A673 (cell line): ENCODE results near the gene NFIB. TPM values are rescaled to one million over a fixed set of nuclear protein-coding genes. Genes with fewer than 3 reads are reported as not detected.

Experiments used
- BruUV-seq: library from RNA; stranded (reverse); fragments of 400-500 nt; replicated peaks from 2 replicates; lab custom pipeline; 2021; lab: Mats Ljungman, UMichigan
- CTCF ChIA-PET: fragments of 300-600 bp; sonication (Branson Sonifier 250); formaldehyde crosslinking; loops from one replicate; lab custom pipeline; 2022; ENCODE audit warnings: antibody characterized with exemption; lab: Charles Lee
- POLR2A ChIA-PET: fragments of 300-600 bp; sonication (Branson Sonifier 250); formaldehyde crosslinking; loops from one replicate; lab custom pipeline; 2022; ENCODE audit warnings: antibody characterized with exemption; ENCODE audit not compliant: low non-redundant PET; lab: Charles Lee
- DNase-seq: peaks from one replicate; pipeline ENCODE4 v3.0.0-alpha.2; 2015; ENCODE audit warnings: low spot score
- H3K27ac ChIP-seq: fragments of 200-600 bp; sonication (generic); 2 replicates; pipeline ENCODE4 v1.5.1; 2016; ENCODE audit warnings: mixed run types, low read depth, mild to moderate bottlenecking, mixed read lengths, antibody characterized with exemption, low read length; ENCODE audit not compliant: poor library complexity, severe bottlenecking
- H3K27me3 ChIP-seq: fragments of 200-600 bp; sonication (generic); replicated peaks from 2 replicates; pipeline ENCODE4 v1.6.1; 2017; ENCODE audit warnings: mixed run types, low read depth, mild to moderate bottlenecking, mixed read lengths, antibody characterized with exemption, low read length; ENCODE audit not compliant: insufficient read depth, poor library complexity
- H3K36me3 ChIP-seq: fragments of 200-600 bp; sonication (generic); 2 replicates; pipeline ENCODE4 v1.6.1; 2016; ENCODE audit warnings: mixed run types, mild to moderate bottlenecking, mixed read lengths, antibody characterized with exemption, low read length; ENCODE audit not compliant: insufficient read depth, poor library complexity, severe bottlenecking
- H3K4me1 ChIP-seq: fragments of 200-600 bp; sonication (generic); 2 replicates; pipeline ENCODE4 v1.6.1; 2017; ENCODE audit warnings: mixed run types, mild to moderate bottlenecking, mixed read lengths, antibody characterized with exemption, low read length; ENCODE audit not compliant: insufficient read depth, poor library complexity, severe bottlenecking
- H3K4me3 ChIP-seq: fragments of 200-600 bp; sonication (generic); 2 replicates; pipeline ENCODE4 v1.5.1; 2016; ENCODE audit warnings: low read depth, mixed run types, mild to moderate bottlenecking, mixed read lengths, low read length; ENCODE audit not compliant: poor library complexity, severe bottlenecking
- H3K9me3 ChIP-seq: fragments of 200-600 bp; sonication (generic); 2 replicates; pipeline ENCODE4 v1.6.1; 2016; ENCODE audit warnings: mixed run types, low read depth, mild to moderate bottlenecking, mixed read lengths, antibody characterized with exemption, low read length; ENCODE audit not compliant: poor library complexity, severe bottlenecking
- CTCF ChIP-seq: fragments of 300-800, 200-600 bp; sonication (generic); conservative IDR thresholded peaks from 2 replicates; pipeline ENCODE4 v1.5.1; 2017; ENCODE audit warnings: low read depth, mild to moderate bottlenecking, antibody characterized with exemption, low read length, moderate library complexity, mixed read lengths
- EZH2 ChIP-seq: fragments of 200-600 bp; sonication (generic); IDR thresholded peaks from 2 replicates; pipeline ENCODE4 v1.6.1; 2017; ENCODE audit warnings: borderline replicate concordance, low read depth, mild to moderate bottlenecking, mixed read lengths, antibody characterized with exemption, low read length; ENCODE audit not compliant: poor library complexity, severe bottlenecking
- intact Hi-C: fragments of 100-400 bp; cut with micrococcal nuclease; formaldehyde crosslinking; loops from one replicate; pipeline ENCODE4 v1.10.0; 2022; ENCODE audit not compliant: unreplicated experiment
- total RNA-seq: library from RNA; stranded (reverse); gene quantifications from 2 replicates; pipeline ENCODE4 v1.2.3, GENCODE V29; 2021

NFIB gene
- total RNA-seq, 1 experiment from 2014 or later: 41.2 TPM

- BruUV-seq: no TSS peak
Measured at GRCh38 chr9:14097666-14098415, 216.1 kb downstream of the NFIB start.

DNA sequence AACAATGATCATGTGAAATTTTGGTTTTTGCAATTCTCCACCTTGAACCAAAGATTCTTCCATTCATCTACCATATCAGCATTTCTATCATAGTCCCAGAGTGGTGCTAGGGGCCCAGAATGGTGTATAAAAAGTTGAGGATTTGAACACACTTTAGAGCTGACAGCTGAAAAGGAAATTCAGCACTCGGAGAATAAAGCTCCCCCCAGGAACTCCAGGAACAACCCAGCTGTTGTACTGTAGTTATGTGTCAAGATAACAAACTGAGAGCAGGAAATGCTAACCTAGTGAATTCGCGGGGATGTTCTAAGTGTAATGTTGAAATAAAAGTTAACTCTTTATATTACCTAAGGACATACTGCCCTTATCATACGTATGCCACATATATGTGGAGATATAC is 216.7 kb downstream of the NFIB start:
- no peaks in the 10 kb centered on the region for H3K9me3 ChIP-seq
- peak; percentile 87 for DNase-seq
- TF ChIP-seq EZH2: no peak
- no peak for TF ChIP-seq CTCF
- H3K27ac ChIP-seq: peak overlapping the region; percentile 95
- peak overlapping the region; percentile 19 for H3K4me3 ChIP-seq
- intact Hi-C loops: loop anchor here (2.0 to 10.0 kb wide), 3 partner anchors 66 to 338 kb away; no protein-coding TSS in a partner anchor
- no peaks in the 10 kb centered on the region for H3K27me3 ChIP-seq
- ChIA-PET CTCF (no interaction called here), POLR2A (no interaction called here)
- BruUV-seq: no TSS peak
- H3K36me3 ChIP-seq: peaks cover 4% of the 10 kb centered on the region
- H3K4me1 ChIP-seq: peaks cover 42% of the 10 kb centered on the region

More at GRCh38 chr9:14097666-14098415, 216.1 kb downstream of the NFIB start:
- ChIA-PET POLR2A (no interaction called here), CTCF (no interaction called here)
- intact Hi-C loops: loop anchor here (2.0 to 10.0 kb wide), 3 partner anchors 67 to 337 kb away; no protein-coding TSS in a partner anchor
- no peak for TF ChIP-seq CTCF
- TF ChIP-seq EZH2: no peak
- Histone ChIP-seq H3K27ac (peak overlapping the region; percentile 95), H3K4me3 (no peak overlapping the region), H3K27me3 (no peaks in the 10 kb centered on the region), H3K9me3 (no peaks in the 10 kb centered on the region), H3K4me1 (peaks cover 36% of the 10 kb centered on the region), H3K36me3 (peaks cover 4% of the 10 kb centered on the region)
- no peak for DNase-seq

DNA sequence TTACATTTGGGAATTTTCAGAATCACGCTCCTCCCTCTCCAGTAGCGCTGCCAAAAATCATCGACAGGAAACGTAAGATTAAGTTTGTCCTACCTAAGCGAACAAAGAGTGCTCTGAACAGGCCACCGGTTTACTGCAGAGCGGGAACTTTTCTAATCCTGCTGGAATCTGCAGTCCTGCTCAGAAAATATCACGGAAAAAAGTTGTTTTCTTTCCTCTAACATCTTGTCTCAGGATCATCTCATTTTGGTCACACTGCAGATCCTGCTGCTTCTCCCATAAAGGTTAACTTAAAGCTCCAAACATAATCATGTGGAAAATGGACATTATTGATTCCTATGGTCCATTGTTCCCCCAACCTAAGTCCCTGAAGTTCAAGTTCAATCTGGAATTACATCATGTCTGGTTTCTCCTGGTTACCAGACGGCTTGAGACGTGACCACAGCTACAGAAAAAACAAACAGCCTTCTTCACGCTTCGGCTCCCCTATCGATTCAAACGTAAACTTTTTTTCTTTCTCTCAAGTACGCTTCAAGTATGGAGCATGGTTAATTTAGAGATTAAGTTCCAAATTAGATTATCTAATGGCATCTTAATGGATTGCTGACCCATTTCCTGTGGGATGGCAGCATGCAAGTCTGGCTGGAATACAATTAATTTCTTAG is 217.6 kb downstream of the NFIB start:
- TSS peak; percentile 36 for BruUV-seq
- peak overlapping the region; percentile 25 for H3K4me3 ChIP-seq
- ChIA-PET CTCF (interaction anchor here (0.5 kb wide), 1 partner anchor 450 kb away, joined by 3 read pairs; no protein-coding TSS in a partner anchor), POLR2A (interaction anchor here (0.9 kb wide), 1 partner anchor 665 kb away, joined by 4 read pairs; no protein-coding TSS in a partner anchor)
- peaks cover 4% of the 10 kb centered on the region for H3K36me3 ChIP-seq
- no peaks in the 10 kb centered on the region for H3K9me3 ChIP-seq
- TF ChIP-seq CTCF (no peak), EZH2 (no peak)
- peak overlapping the region; percentile 95 for H3K27ac ChIP-seq
- peaks cover 47% of the 10 kb centered on the region for H3K4me1 ChIP-seq
- intact Hi-C loops: loop anchor here (2.0 to 10.0 kb wide), 3 partner anchors 66 to 338 kb away; no protein-coding TSS in a partner anchor
- no peaks in the 10 kb centered on the region for H3K27me3 ChIP-seq
- DNase-seq: peak; percentile 90
